IMR-90 (cell line): ENCODE data around the gene PHEX. TPM values are rescaled to one million over a fixed set of nuclear protein-coding genes. Genes with fewer than 3 reads are reported as not detected.

ENCODE experiments used
- ATAC-seq: fragments of 200-7000 bp; cut with Tn5 transposase; 2 replicates; pipeline ENCODE4 v1.9.1; 2020; ENCODE audit warnings: low read depth, mild to moderate bottlenecking, moderate library complexity
- BruUV-seq: library from RNA; stranded (reverse); fragments of 400-500 nt; replicated peaks from 2 replicates; lab custom pipeline; 2021; lab: Mats Ljungman, UMichigan
- CTCF ChIA-PET: fragments of 300-600 bp; formaldehyde crosslinking; extraction: SDS; loops from one replicate; lab custom pipeline; 2021; ENCODE audit warnings: antibody characterized with exemption; lab: Yijun Ruan, JAX
- POLR2A ChIA-PET: fragments of 300-600 bp; sonication (Branson Sonifier 250); formaldehyde crosslinking; loops from one replicate; lab custom pipeline; 2022; ENCODE audit warnings: antibody characterized with exemption; ENCODE audit not compliant: unreplicated experiment; lab: Charles Lee
- DNase-seq: peaks from one replicate; pipeline ENCODE4 v3.0.0; 2013
- H2AFZ ChIP-seq: replicated peaks from 2 replicates; pipeline ENCODE3; 2013; ENCODE audit warnings: low read length, mild to moderate bottlenecking; ENCODE audit not compliant: poor library complexity
- H2AK5ac ChIP-seq: 2 replicates; pipeline ENCODE4 v1.6.1; 2013; ENCODE audit warnings: low read depth, low read length, inconsistent platforms
- H2AK9ac ChIP-seq: replicated peaks from 2 replicates; pipeline ENCODE3; 2013; ENCODE audit warnings: mild to moderate bottlenecking, low read depth, low read length, moderate library complexity; ENCODE audit not compliant: poor library complexity
- H2BK120ac ChIP-seq: 2 replicates; pipeline ENCODE4 v1.6.1; 2013; ENCODE audit warnings: low read depth, low read length, inconsistent platforms
- H2BK15ac ChIP-seq: 3 replicates; pipeline ENCODE4 v1.6.1; 2013; ENCODE audit warnings: low read depth, low read length, inconsistent platforms
- H2BK20ac ChIP-seq: 2 replicates; pipeline ENCODE4 v1.6.1; 2013; ENCODE audit warnings: low read depth, mild to moderate bottlenecking, inconsistent platforms, low read length, moderate library complexity
- H2BK5ac ChIP-seq: 2 replicates; pipeline ENCODE4 v1.6.1; 2013; ENCODE audit warnings: mild to moderate bottlenecking, low read depth, low read length, inconsistent platforms; ENCODE audit not compliant: poor library complexity, severe bottlenecking
- H3K14ac ChIP-seq: replicated peaks from 2 replicates; pipeline ENCODE4 v1.6.1; 2013; ENCODE audit warnings: low read depth, low read length, inconsistent platforms
- H3K18ac ChIP-seq: 2 replicates; pipeline ENCODE4 v1.6.1; 2013; ENCODE audit warnings: low read depth, low read length, control low read depth
- H3K23ac ChIP-seq: 2 replicates; pipeline ENCODE4 v1.6.1; 2013; ENCODE audit warnings: low read depth, low read length, inconsistent platforms
- H3K27ac ChIP-seq: 2 replicates; pipeline ENCODE4 v1.5.1; 2013; ENCODE audit warnings: mild to moderate bottlenecking, control low read depth, low read length; ENCODE audit not compliant: insufficient read depth
- H3K27me3 ChIP-seq: 2 replicates; pipeline ENCODE4 v1.6.1; 2013; ENCODE audit warnings: low read length; ENCODE audit not compliant: control insufficient read depth, insufficient read depth
- H3K36me3 ChIP-seq: 2 replicates; pipeline ENCODE4 v1.6.1; 2013; ENCODE audit warnings: low read length, mixed read lengths; ENCODE audit not compliant: control insufficient read depth, insufficient read depth
- H3K4ac ChIP-seq: 2 replicates; pipeline ENCODE4 v1.6.1; 2013; ENCODE audit warnings: low read depth, low read length, inconsistent platforms
- H3K4me1 ChIP-seq: 2 replicates; pipeline ENCODE4 v1.6.1; 2013; ENCODE audit warnings: low read length, mixed read lengths; ENCODE audit not compliant: control insufficient read depth, insufficient read depth
- H3K4me2 ChIP-seq: 2 replicates; pipeline ENCODE4 v1.6.1; 2013; ENCODE audit warnings: low read depth, mild to moderate bottlenecking, control low read depth, low read length, moderate library complexity
- H3K4me3 ChIP-seq: 2 replicates; pipeline ENCODE4 v1.5.1; 2013; ENCODE audit warnings: low read depth, mild to moderate bottlenecking, control low read depth, low read length, moderate library complexity; ENCODE audit not compliant: insufficient read depth
- H3K56ac ChIP-seq: 2 replicates; pipeline ENCODE4 v1.6.1; 2013; ENCODE audit warnings: low read length, inconsistent platforms; ENCODE audit not compliant: insufficient read depth; ENCODE audit errors: extremely low read depth
- H3K79me1 ChIP-seq, 2 experiments: 2 replicates each; pipeline ENCODE4 v1.6.1; 2013; ENCODE audit warnings: low read length in 2 of 2, inconsistent platforms in 1 of 2, low read depth in 1 of 2
- H3K9ac ChIP-seq: 2 replicates; pipeline ENCODE4 v1.6.1; 2013; ENCODE audit warnings: low read depth, low read length, control low read depth
- H3K9me1 ChIP-seq: 2 replicates; pipeline ENCODE4 v1.6.1; 2013; ENCODE audit warnings: low read length, inconsistent platforms; ENCODE audit not compliant: insufficient read depth
- H3K9me3 ChIP-seq: 2 replicates; pipeline ENCODE4 v1.6.1; 2013; ENCODE audit warnings: low read length; ENCODE audit not compliant: control insufficient read depth, insufficient read depth
- H4K20me1 ChIP-seq: 2 replicates; pipeline ENCODE4 v1.6.1; 2013; ENCODE audit warnings: low read length, inconsistent platforms; ENCODE audit not compliant: insufficient read depth
- H4K5ac ChIP-seq: 2 replicates; pipeline ENCODE4 v1.6.1; 2013; ENCODE audit warnings: mild to moderate bottlenecking, low read depth, low read length, control low read depth
- H4K8ac ChIP-seq, 2 experiments: 2 replicates each; pipeline ENCODE4 v1.6.1; 2013; ENCODE audit warnings: low read depth in 2 of 2, low read length in 2 of 2, control low read depth in 1 of 2, inconsistent platforms in 1 of 2
- H4K91ac ChIP-seq: 2 replicates; pipeline ENCODE4 v1.6.1; 2013; ENCODE audit warnings: low read depth, low read length, inconsistent platforms; ENCODE audit not compliant: insufficient read depth
- BHLHE40 ChIP-seq: fragments of 150-350 bp; IDR thresholded peaks from 2 replicates; pipeline ENCODE4 v1.6.1; 2016; ENCODE audit warnings: mild to moderate bottlenecking, low read depth, low read length
- CEBPB ChIP-seq: IDR thresholded peaks from 2 replicates; pipeline ENCODE4 v1.6.1; 2012; ENCODE audit warnings: low read depth, low read length, improper control_type of control experiment
- CHD1 ChIP-seq: IDR thresholded peaks from 2 replicates; pipeline ENCODE4 v1.6.1; 2012; ENCODE audit warnings: low read depth, low read length, improper control_type of control experiment
- FOS ChIP-seq: fragments of 150-350 bp; IDR thresholded peaks from 2 replicates; pipeline ENCODE4 v1.6.1; 2016; ENCODE audit warnings: low read depth, low read length
- MAFK ChIP-seq: IDR thresholded peaks from 2 replicates; pipeline ENCODE4 v1.6.1; 2012; ENCODE audit warnings: low read depth, low read length, improper control_type of control experiment
- MAZ ChIP-seq: IDR thresholded peaks from 2 replicates; pipeline ENCODE4 v1.6.1; 2012; ENCODE audit warnings: low read depth, mild to moderate bottlenecking, low read length, improper control_type of control experiment, moderate library complexity, borderline replicate concordance
- MXI1 ChIP-seq: IDR thresholded peaks from 2 replicates; pipeline ENCODE4 v1.6.1; 2012; ENCODE audit warnings: low read depth, mild to moderate bottlenecking, low read length, moderate library complexity, borderline replicate concordance
- NFE2L2 ChIP-seq: fragments of 150-350 bp; IDR thresholded peaks from 2 replicates; pipeline ENCODE4 v1.6.1; 2016; ENCODE audit warnings: low read depth, mild to moderate bottlenecking, low read length
- POLR2A ChIP-seq: IDR thresholded peaks from 2 replicates; pipeline ENCODE4 v1.6.1; 2012; ENCODE audit warnings: mild to moderate bottlenecking, low read depth, low read length
- RAD21 ChIP-seq: IDR thresholded peaks from 2 replicates; pipeline ENCODE4 v1.6.1; 2012; ENCODE audit warnings: low read length, improper control_type of control experiment
- RCOR1 ChIP-seq: IDR thresholded peaks from 2 replicates; pipeline ENCODE4 v1.6.1; 2012; ENCODE audit warnings: mild to moderate bottlenecking, low read length, improper control_type of control experiment; ENCODE audit not compliant: insufficient replicate concordance
- RFX5 ChIP-seq: IDR thresholded peaks from 2 replicates; pipeline ENCODE4 v1.8.0; 2012; ENCODE audit warnings: low read depth, mild to moderate bottlenecking, low read length, moderate library complexity
- SMC3 ChIP-seq: fragments of 150-350 bp; IDR thresholded peaks from 2 replicates; pipeline ENCODE4 v1.6.1; 2016; ENCODE audit warnings: low read depth, mild to moderate bottlenecking, antibody characterized with exemption, low read length, moderate library complexity
- WGBS, 2 experiments: methylation state at CpG; one replicate each; pipeline versions ENCODE4 v1.1.5 to v1.1.7; 2013; ENCODE audit warnings: missing lambda C conversion rate in 2 of 2; ENCODE audit not compliant: insufficient read length in 1 of 2; ENCODE audit errors: extremely low coverage in 2 of 2; 5-methylcytosine and 5-hydroxymethylcytosine counted together
- dilution Hi-C: fragments of 300-500 bp; cut with HindIII; formaldehyde crosslinking; loops from one replicate; pipeline ENCODE4 v1.14.3; 2018; ENCODE audit warnings: low sequenced_read_pairs; ENCODE audit not compliant: unreplicated experiment
- in situ Hi-C: fragments of 300-500 bp; cut with MboI; formaldehyde crosslinking; loops from 3 replicates; pipeline ENCODE4 v1.14.3; 2019; ENCODE audit warnings: low sequenced_read_pairs, inconsistent platforms, mixed read lengths
- intact Hi-C: fragments of 100-400 bp; cut with micrococcal nuclease; formaldehyde crosslinking; loops from 2 replicates; pipeline ENCODE4 v1.10.0; 2022
- polyA plus RNA-seq, 3 experiments: library from polyadenylated mRNA; depleted of rRNA; stranded (reverse); fragments of >200 nt; gene quantifications; 2 replicates each; pipeline ENCODE4 v1.2.3, GENCODE V29; 2012; ENCODE audit warnings: low replicate concordance in 1 of 3
- total RNA-seq: library from RNA; depleted of rRNA; stranded (reverse); fragments of >200 nt; gene quantifications from 2 replicates; pipeline ENCODE4 v1.2.3, GENCODE V29; 2012
- TF ChIP-seq, protein P1 (sequence below): fragments of 150-350 bp; IDR thresholded peaks from 2 replicates; pipeline ENCODE4 v1.6.1; 2016; ENCODE audit warnings: low read depth, mild to moderate bottlenecking, low read length, moderate library complexity, borderline replicate concordance
- TF ChIP-seq, protein P2 (sequence below): fragments of 150-350 bp; IDR thresholded peaks from 2 replicates; pipeline ENCODE4 v1.6.1; 2017; ENCODE audit warnings: mild to moderate bottlenecking, antibody characterized with exemption, low read length, low read depth
- TF ChIP-seq, protein P3 (sequence below): conservative IDR thresholded peaks from 2 replicates; pipeline ENCODE4 v1.5.1; 2012; ENCODE audit warnings: mild to moderate bottlenecking, low read depth, low read length, improper control_type of control experiment

Gene PHEX
- total and polyA plus RNA-seq, 2 of the 4 experiments (the other 2 are of a cell fraction), result 0.10 to 0.18 TPM

DNA sequence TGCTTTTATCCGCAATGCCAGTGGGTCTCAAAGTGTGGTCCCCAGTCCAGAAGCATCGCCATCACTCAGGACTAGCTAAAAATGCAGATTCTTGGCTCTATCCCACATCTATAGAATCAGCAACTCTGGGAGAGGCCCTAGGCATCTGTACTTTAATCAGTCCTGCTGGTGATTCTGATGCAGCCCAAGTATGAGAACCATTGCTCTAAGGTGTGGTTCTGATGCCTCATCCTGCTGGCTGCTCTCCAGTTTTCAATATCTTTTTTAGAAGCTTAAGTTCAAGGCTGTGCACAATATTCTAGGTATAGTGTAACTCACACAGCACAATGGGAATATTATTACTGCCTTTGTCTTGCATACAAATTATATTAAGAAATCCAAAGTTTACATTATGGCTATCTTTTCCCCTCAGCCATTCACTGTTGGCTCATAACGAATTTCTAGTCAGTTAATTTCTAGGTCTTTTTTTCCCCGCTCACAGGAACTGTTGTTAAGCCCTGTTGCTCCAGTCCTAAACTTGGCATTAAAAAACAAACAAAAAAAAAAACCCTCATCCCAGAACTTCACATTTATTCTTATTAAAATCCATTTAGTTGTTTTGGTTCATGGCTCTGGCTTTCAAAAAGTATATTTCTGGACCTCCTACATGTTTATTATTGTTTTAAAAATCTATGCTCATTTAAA lies 109.1 kb downstream of the PHEX start:
- H3K18ac ChIP-seq, result no peak overlapping the region
- no peaks in the 10 kb centered on the region for H3K36me3 ChIP-seq
- H2BK20ac ChIP-seq, result no peak overlapping the region
- no peaks in the 10 kb centered on the region for H3K79me1 ChIP-seq
- H2AFZ ChIP-seq, result no peak overlapping the region
- H3K9me1 ChIP-seq, result no peaks in the 10 kb centered on the region
- no CpG with 5 or more reads among the region's 4 CpGs for WGBS, 2 experiments
- ATAC-seq, result no peak
- no TSS peak for BruUV-seq
- H2AK9ac ChIP-seq, result no peak overlapping the region
- dilution Hi-C loops (no loop called here), in situ Hi-C loops (no loop called here), intact Hi-C loops (no loop called here)
- H3K9ac ChIP-seq, result no peak overlapping the region
- no peak overlapping the region for H3K27ac ChIP-seq
- H2AK5ac ChIP-seq, result no peak overlapping the region
- H3K4me3 ChIP-seq, result no peak overlapping the region
- DNase-seq, result no peak
- H4K91ac ChIP-seq, result no peak overlapping the region
- no peak overlapping the region for H3K23ac ChIP-seq
- H3K9me3 ChIP-seq, result no peaks in the 10 kb centered on the region
- H3K4me1 ChIP-seq, result peaks cover 2% of the 10 kb centered on the region
- H3K4me2 ChIP-seq, result no peak overlapping the region
- no peaks in the 10 kb centered on the region for H4K20me1 ChIP-seq
- TF ChIP-seq BHLHE40 (no peak), SMC3 (no peak), MAZ (no peak), CHD1 (no peak), RFX5 (no peak), CEBPB (no peak), RAD21 (no peak), RCOR1 (no peak), NFE2L2 (no peak), POLR2A (no peak), MAFK (no peak), MXI1 (no peak), FOS (no peak)
- TF ChIP-seq, protein P1, sequence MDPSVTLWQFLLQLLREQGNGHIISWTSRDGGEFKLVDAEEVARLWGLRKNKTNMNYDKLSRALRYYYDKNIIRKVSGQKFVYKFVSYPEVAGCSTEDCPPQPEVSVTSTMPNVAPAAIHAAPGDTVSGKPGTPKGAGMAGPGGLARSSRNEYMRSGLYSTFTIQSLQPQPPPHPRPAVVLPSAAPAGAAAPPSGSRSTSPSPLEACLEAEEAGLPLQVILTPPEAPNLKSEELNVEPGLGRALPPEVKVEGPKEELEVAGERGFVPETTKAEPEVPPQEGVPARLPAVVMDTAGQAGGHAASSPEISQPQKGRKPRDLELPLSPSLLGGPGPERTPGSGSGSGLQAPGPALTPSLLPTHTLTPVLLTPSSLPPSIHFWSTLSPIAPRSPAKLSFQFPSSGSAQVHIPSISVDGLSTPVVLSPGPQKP, result no peak
- TF ChIP-seq, protein P2, sequence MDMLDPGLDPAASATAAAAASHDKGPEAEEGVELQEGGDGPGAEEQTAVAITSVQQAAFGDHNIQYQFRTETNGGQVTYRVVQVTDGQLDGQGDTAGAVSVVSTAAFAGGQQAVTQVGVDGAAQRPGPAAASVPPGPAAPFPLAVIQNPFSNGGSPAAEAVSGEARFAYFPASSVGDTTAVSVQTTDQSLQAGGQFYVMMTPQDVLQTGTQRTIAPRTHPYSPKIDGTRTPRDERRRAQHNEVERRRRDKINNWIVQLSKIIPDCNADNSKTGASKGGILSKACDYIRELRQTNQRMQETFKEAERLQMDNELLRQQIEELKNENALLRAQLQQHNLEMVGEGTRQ, result no peak
- TF ChIP-seq, protein P3, sequence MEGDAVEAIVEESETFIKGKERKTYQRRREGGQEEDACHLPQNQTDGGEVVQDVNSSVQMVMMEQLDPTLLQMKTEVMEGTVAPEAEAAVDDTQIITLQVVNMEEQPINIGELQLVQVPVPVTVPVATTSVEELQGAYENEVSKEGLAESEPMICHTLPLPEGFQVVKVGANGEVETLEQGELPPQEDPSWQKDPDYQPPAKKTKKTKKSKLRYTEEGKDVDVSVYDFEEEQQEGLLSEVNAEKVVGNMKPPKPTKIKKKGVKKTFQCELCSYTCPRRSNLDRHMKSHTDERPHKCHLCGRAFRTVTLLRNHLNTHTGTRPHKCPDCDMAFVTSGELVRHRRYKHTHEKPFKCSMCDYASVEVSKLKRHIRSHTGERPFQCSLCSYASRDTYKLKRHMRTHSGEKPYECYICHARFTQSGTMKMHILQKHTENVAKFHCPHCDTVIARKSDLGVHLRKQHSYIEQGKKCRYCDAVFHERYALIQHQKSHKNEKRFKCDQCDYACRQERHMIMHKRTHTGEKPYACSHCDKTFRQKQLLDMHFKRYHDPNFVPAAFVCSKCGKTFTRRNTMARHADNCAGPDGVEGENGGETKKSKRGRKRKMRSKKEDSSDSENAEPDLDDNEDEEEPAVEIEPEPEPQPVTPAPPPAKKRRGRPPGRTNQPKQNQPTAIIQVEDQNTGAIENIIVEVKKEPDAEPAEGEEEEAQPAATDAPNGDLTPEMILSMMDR, result no peak
- H3K56ac ChIP-seq, result no peak overlapping the region
- H2BK120ac ChIP-seq, result no peak overlapping the region
- ChIA-PET POLR2A (no interaction called here), CTCF (no interaction called here)
- H3K27me3 ChIP-seq, result no peaks in the 10 kb centered on the region
- no peak overlapping the region for H3K14ac ChIP-seq
- H3K4ac ChIP-seq, result no peak overlapping the region
- no peak overlapping the region for H2BK5ac ChIP-seq
- H2BK15ac ChIP-seq, result no peak overlapping the region
- H4K8ac ChIP-seq, result no peak overlapping the region
- H4K5ac ChIP-seq, result no peak overlapping the region
